ENCODE data around the gene USP32. TPM values are rescaled to one million over a fixed set of nuclear protein-coding genes. Genes with fewer than 3 reads are reported as not detected.

Gene USP32
- total and polyA plus RNA-seq, 2 of the 8 experiments (the other 6 are each of a cell fraction or from before 2014, with no cell fraction given) = 29.6 to 112 TPM

DNA sequence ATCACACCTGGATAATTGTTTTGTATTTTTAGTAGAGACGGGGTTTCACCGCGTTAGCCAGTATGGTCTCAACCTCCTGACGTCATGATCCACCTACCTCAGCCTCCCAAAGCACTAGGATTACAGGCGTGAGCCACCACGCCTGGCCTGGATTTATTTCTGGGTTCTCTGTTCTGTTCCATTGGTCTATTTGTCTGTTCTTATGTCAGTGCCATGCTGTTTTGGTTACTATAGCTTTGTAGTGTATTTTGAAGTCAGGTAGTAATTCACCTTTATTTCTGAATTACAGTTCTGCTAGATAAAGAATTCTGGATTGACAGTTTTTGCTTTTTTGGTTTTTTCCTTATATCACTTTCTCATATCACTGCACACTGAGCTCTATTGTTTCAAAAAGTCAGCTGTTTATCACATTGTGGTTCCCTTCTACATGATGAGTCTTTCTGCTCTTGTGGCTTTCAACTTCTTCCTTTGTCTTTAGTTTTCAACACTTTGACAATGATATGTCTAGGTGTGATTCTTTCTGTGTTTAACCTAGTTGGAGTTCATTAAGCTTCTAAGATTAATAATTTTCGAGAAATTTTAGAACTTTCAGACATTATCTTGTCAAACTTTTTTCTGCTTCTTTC, 144.0 kb downstream of the USP32 start:
- Histone ChIP-seq H3K4me2 (ENCODE audit: insufficient read depth in 1 of 2, low read depth in 2 of 2, low read length in 2 of 2) (no peak overlapping the region), H3K4ac (replicated peaks; ENCODE audit: insufficient read length, low read depth, low read length) (no peak overlapping the region), H3K9me3 (ENCODE audit: insufficient read depth in 2 of 2, low read depth in 1 of 2, low read length in 1 of 2) (no peaks in the 10 kb centered on the region), H4K20me1 (replicated peaks in 1 of 2; ENCODE audit: control insufficient read depth in 1 of 2, insufficient read depth in 2 of 2, low read length in 2 of 2) (no peaks in the 10 kb centered on the region), H3K9ac (replicated peaks in 1 of 4; ENCODE audit: extremely low read depth in 1 of 4, low read depth in 3 of 4, low read length in 3 of 4) (no peak overlapping the region), H3K4me1 (replicated peaks in 1 of 4; ENCODE audit: control insufficient read depth in 3 of 4, insufficient read depth in 4 of 4, low read length in 3 of 4) (no peaks in the 10 kb centered on the region), H4K5ac (ENCODE audit: insufficient read length, low read depth, low read length) (no peak overlapping the region), H3K79me2 (ENCODE audit: control insufficient read depth in 1 of 2, insufficient read depth in 2 of 2, low read length in 2 of 2) (no peaks in the 10 kb centered on the region), H2AFZ (ENCODE audit: low read length) (no peak overlapping the region), H3K18ac (ENCODE audit: extremely low read depth, low read length) (no peak overlapping the region), H3K23me2 (ENCODE audit: low read depth, low read length) (no peaks in the 10 kb centered on the region), H2AK5ac (ENCODE audit: low read depth, low read length) (no peak overlapping the region), H4K8ac (ENCODE audit: extremely low read depth, insufficient read depth, low read length) (no peak overlapping the region), H2BK12ac (ENCODE audit: low read depth, low read length) (no peak overlapping the region), H3K79me1 (ENCODE audit: low read depth, low read length) (no peaks in the 10 kb centered on the region), H2BK120ac (replicated peaks; ENCODE audit: low read depth, low read length) (no peak overlapping the region), H3K36me3 (ENCODE audit: control insufficient read depth in 2 of 4, insufficient read depth in 4 of 4, low read length in 3 of 4) (peaks cover 0 to 21% (median 10%) of the 10 kb centered on the region in 4 experiments; a peak in 4 of 8 replicates), H3K27ac (ENCODE audit: low read depth, low read length) (no peak overlapping the region), H3K4me3 (ENCODE audit: extremely low read depth in 1 of 4, insufficient read depth in 2 of 4, low read depth in 3 of 4, low read length in 4 of 4) (no peak overlapping the region), H3K56ac (replicated peaks; ENCODE audit: insufficient read length, low read depth, low read length) (no peak overlapping the region), H3K23ac (ENCODE audit: insufficient read length) (no peak overlapping the region), H2BK20ac (ENCODE audit: low read length) (no peak overlapping the region), H4K91ac (replicated peaks; ENCODE audit: insufficient read length, low read length) (no peak overlapping the region), H2BK5ac (ENCODE audit: low read depth, low read length) (no peak overlapping the region), H3K27me3 (replicated peaks in 1 of 4; ENCODE audit: control insufficient read depth in 3 of 4, extremely low read depth in 1 of 4, insufficient read depth in 3 of 4, low read length in 3 of 4) (no peaks in the 10 kb centered on the region), H2BK15ac (ENCODE audit: low read length) (no peak overlapping the region), H3K14ac (ENCODE audit: insufficient read length) (no peak overlapping the region)
- ChIA-PET CTCF (ENCODE audit: partially characterized antibody) (interaction anchor here (1.1 kb wide), 1 partner anchor 24 kb away, joined by 4 read pairs; no protein-coding TSS in a partner anchor), POLR2A (ENCODE audit: partially characterized antibody) (no interaction called here)
- 92% methylated on average over 7 of the region's 7 CpGs; no CpG with 5 or more reads in 1 of the 2 experiments for WGBS, 2 experiments (ENCODE audit: extremely low coverage in 1 of 2, insufficient coverage in 1 of 2, insufficient read length in 1 of 2, insufficient replicate concordance in 2 of 2, low coverage in 1 of 2, low lambda C conversion rate in 2 of 2, missing lambda C conversion rate in 1 of 2)
- FAIRE-seq (no peak), DNase-seq (ENCODE audit: low read depth in 1 of 2, low spot score in 2 of 2) (no peak)
- TF ChIP-seq, protein P1, sequence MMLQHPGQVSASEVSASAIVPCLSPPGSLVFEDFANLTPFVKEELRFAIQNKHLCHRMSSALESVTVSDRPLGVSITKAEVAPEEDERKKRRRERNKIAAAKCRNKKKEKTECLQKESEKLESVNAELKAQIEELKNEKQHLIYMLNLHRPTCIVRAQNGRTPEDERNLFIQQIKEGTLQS (IDR thresholded peaks at IDR 0.05; ENCODE audit: insufficient read depth, low read depth, low read length) = no peak
- TF ChIP-seq POU5F1 (IDR thresholded peaks at IDR 0.05; ENCODE audit: low read depth, low read length) (no peak), CHD2 (IDR thresholded peaks at IDR 0.05; ENCODE audit: low read length) (no peak), POLR2AphosphoS5 (IDR thresholded peaks at IDR 0.05; ENCODE audit: low read depth, low read length) (no peak), CBX8 (IDR thresholded peaks at IDR 0.05; ENCODE audit: borderline replicate concordance, low read depth, low read length) (no peak), FOSL1 (IDR thresholded peaks at IDR 0.05; ENCODE audit: insufficient read depth, low read depth, low read length) (no peak)
- TF ChIP-seq, protein P2, sequence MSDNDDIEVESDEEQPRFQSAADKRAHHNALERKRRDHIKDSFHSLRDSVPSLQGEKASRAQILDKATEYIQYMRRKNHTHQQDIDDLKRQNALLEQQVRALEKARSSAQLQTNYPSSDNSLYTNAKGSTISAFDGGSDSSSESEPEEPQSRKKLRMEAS (IDR thresholded peaks at IDR 0.05) = no peak
